A549 (cell line): Measurements from ENCODE around the gene RHEB.

ENCODE experiments used
- BHLHE40 ChIP-seq: IDR thresholded peaks from 2 replicates; pipeline ENCODE4 v1.6.1; 2012; ENCODE audit warnings: low read depth, low read length, inconsistent platforms
- CHD2 ChIP-seq: fragments of 150-350 bp; IDR thresholded peaks from 2 replicates; pipeline ENCODE4 v1.6.1; 2014; ENCODE audit warnings: low read length; ENCODE audit not compliant: partially characterized antibody
- CTCF ChIP-seq: fragments of >200 bp; sonication (Bioruptor Twin); formaldehyde crosslinking; IDR thresholded peaks from 3 replicates; pipeline ENCODE4 v1.5.1; 2016
- HOXA7 ChIP-seq: fragments of 250-450 bp; sonication (Bioruptor Pico); IDR thresholded peaks from 2 replicates; pipeline ENCODE4 v1.5.0; 2020; ENCODE audit warnings: mild to moderate bottlenecking, moderate library complexity
- JUN ChIP-seq, 2 experiments: fragments of >200 bp; sonication (Bioruptor Twin); formaldehyde crosslinking; IDR thresholded peaks; 2 replicates in 1 of 2; 3 replicates in 1 of 2; pipeline ENCODE4 v1.6.1; 2016 to 2017
- JUNB ChIP-seq: fragments of >200 bp; sonication (Bioruptor Twin); formaldehyde crosslinking; IDR thresholded peaks from 2 replicates; pipeline ENCODE4 v1.6.1; 2016
- MYC ChIP-seq: IDR thresholded peaks from 2 replicates; pipeline ENCODE4 v1.6.1; 2012; ENCODE audit warnings: mild to moderate bottlenecking, inconsistent platforms, low read length, improper control_type of control experiment, borderline replicate concordance
- TP53 ChIP-seq: fragments of 250-450 bp; sonication (Bioruptor Pico); IDR thresholded peaks from 2 replicates; pipeline ENCODE4 v1.5.0; 2021; ENCODE audit warnings: mild to moderate bottlenecking, moderate library complexity

GRCh38 chr7:151483711-151483983 lies 36.0 kb downstream of the RHEB start:
- TF ChIP-seq CTCF (no peak), BHLHE40 (no peak), TP53 (no peak), CHD2 (no peak), HOXA7 (no peak), MYC (no peak), JUNB (no peak), JUN (IDR thresholded peaks at IDR 0.05) (no peak)
